ENCODE data around the gene VEGFC. TPM values are rescaled to one million over a fixed set of nuclear protein-coding genes. Genes with fewer than 3 reads are reported as not detected.

The VEGFC gene
- total RNA-seq, 1 experiment from 2014 or later = 11.1 TPM

- no peak for TF ChIP-seq CTCF (IDR thresholded peaks at IDR 0.05; ENCODE audit: unreplicated experiment)
- ChIA-PET POLR2A (no interaction called here), CTCF (no interaction called here)
- Mint-ChIP-seq H3K27me3 (ENCODE audit: insufficient read depth, unreplicated experiment) (no peaks in the 10 kb centered on the region), H3K9me3 (ENCODE audit: unreplicated experiment) (no peaks in the 10 kb centered on the region), H3K27ac (ENCODE audit: low read depth, unreplicated experiment) (no peak overlapping the region), H3K4me3 (ENCODE audit: unreplicated experiment) (no peak overlapping the region), H3K36me3 (ENCODE audit: insufficient read depth, unreplicated experiment) (no peaks in the 10 kb centered on the region), H3K4me1 (ENCODE audit: insufficient read depth, unreplicated experiment) (peaks cover 23% of the 10 kb centered on the region)
- intact Hi-C loops (cut with micrococcal nuclease) = no loop called here
- BruUV-seq (replicated peaks) = no TSS peak
- no peak for DNase-seq (ENCODE audit: unreplicated experiment)
These were observed 37.7 kb downstream of the VEGFC start for GRCh38 chr4:176755001-176755400.

GRCh38 chr4:176753049-176753448 lies 39.7 kb downstream of the VEGFC start:
- POLR2A ChIA-PET = interaction anchor here (0.7 to 1.3 kb wide), 3 partner anchors 9 to 29 kb away, joined by 3 to 5 read pairs (median 3); no protein-coding TSS in a partner anchor
- H3K36me3 Mint-ChIP-seq (ENCODE audit: insufficient read depth, unreplicated experiment) = no peaks in the 10 kb centered on the region
- intact Hi-C loops (cut with micrococcal nuclease) = no loop called here
- peak; percentile 22 for DNase-seq (ENCODE audit: unreplicated experiment)
- peak overlapping the region; percentile 8 for H3K27ac Mint-ChIP-seq (ENCODE audit: low read depth, unreplicated experiment)
- H3K4me1 Mint-ChIP-seq (ENCODE audit: insufficient read depth, unreplicated experiment) = peaks cover 23% of the 10 kb centered on the region
- H3K27me3 Mint-ChIP-seq (ENCODE audit: insufficient read depth, unreplicated experiment) = no peaks in the 10 kb centered on the region
- H3K9me3 Mint-ChIP-seq (ENCODE audit: unreplicated experiment) = no peaks in the 10 kb centered on the region
- TF ChIP-seq CTCF (IDR thresholded peaks at IDR 0.05; ENCODE audit: unreplicated experiment) = no peak
- H3K4me3 Mint-ChIP-seq (ENCODE audit: unreplicated experiment) = peak overlapping the region; percentile 47
- CTCF ChIA-PET = interaction anchor here (0.9 kb wide), 1 partner anchor 18 kb away, joined by 3 read pairs; no protein-coding TSS in a partner anchor
- BruUV-seq (replicated peaks) = no TSS peak

DNA sequence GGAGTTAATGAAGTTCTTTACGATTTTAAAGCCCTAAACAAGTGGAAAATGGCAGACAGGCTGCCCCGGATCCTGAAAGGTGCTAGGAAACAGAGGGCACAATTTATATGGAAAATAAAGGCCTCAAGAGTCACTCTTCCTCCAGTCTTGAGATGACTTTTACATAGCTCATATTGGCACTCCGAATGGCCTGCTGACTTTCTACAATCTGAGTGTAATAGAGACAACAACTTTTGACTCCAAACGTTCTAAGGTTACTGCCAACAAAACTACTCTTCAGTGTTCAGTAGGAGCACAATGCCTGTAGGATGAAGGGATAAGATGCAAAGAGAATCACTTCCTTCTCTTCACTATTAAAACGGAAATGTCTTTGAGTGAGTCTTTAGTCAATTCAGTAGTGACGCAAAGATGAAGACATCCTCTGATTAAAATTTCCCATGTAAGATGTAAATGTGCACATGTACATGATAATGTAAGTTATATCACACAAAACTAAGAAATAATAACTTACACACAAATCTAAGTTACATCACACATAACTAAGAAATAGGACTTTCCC lies 40.5 kb downstream of the VEGFC start:
- H3K27ac Mint-ChIP-seq (ENCODE audit: low read depth, unreplicated experiment) = peak overlapping the region; percentile 33

GRCh38 chr4:176751061-176751460 lies 41.7 kb downstream of the VEGFC start:
- no TSS peak for BruUV-seq (replicated peaks)
- no peaks in the 10 kb centered on the region for H3K36me3 Mint-ChIP-seq (ENCODE audit: insufficient read depth, unreplicated experiment)
- H3K27me3 Mint-ChIP-seq (ENCODE audit: insufficient read depth, unreplicated experiment) = no peaks in the 10 kb centered on the region
- H3K27ac Mint-ChIP-seq (ENCODE audit: low read depth, unreplicated experiment) = peak overlapping the region; percentile 70
- no peaks in the 10 kb centered on the region for H3K9me3 Mint-ChIP-seq (ENCODE audit: unreplicated experiment)
- ChIA-PET POLR2A (interaction anchor here (0.6 to 1.1 kb wide), 3 partner anchors 17 to 342 kb away, joined by 3 to 4 read pairs (median 3); no protein-coding TSS in a partner anchor), CTCF (interaction anchor here (0.6 to 1.3 kb wide), 2 partner anchors 255 to 296 kb away, joined by 3 to 4 read pairs; no protein-coding TSS in a partner anchor)
- H3K4me1 Mint-ChIP-seq (ENCODE audit: insufficient read depth, unreplicated experiment) = peaks cover 23% of the 10 kb centered on the region
- intact Hi-C loops (cut with micrococcal nuclease) = no loop called here
- no peak overlapping the region for H3K4me3 Mint-ChIP-seq (ENCODE audit: unreplicated experiment)
- TF ChIP-seq CTCF (IDR thresholded peaks at IDR 0.05; ENCODE audit: unreplicated experiment) = no peak
- DNase-seq (ENCODE audit: unreplicated experiment) = no peak

More for the DNA sequence above, 40.5 kb downstream of the VEGFC start:
- Mint-ChIP-seq H3K4me1 (ENCODE audit: insufficient read depth, unreplicated experiment) (peaks cover 23% of the 10 kb centered on the region), H3K9me3 (ENCODE audit: unreplicated experiment) (no peaks in the 10 kb centered on the region), H3K4me3 (ENCODE audit: unreplicated experiment) (no peak overlapping the region), H3K27me3 (ENCODE audit: insufficient read depth, unreplicated experiment) (no peaks in the 10 kb centered on the region), H3K36me3 (ENCODE audit: insufficient read depth, unreplicated experiment) (no peaks in the 10 kb centered on the region)
- no peak for DNase-seq (ENCODE audit: unreplicated experiment)
- no peak for TF ChIP-seq CTCF (IDR thresholded peaks at IDR 0.05; ENCODE audit: unreplicated experiment)
- intact Hi-C loops (cut with micrococcal nuclease) = no loop called here
- ChIA-PET CTCF (interaction anchor here (0.6 to 1.3 kb wide), 5 partner anchors 19 to 295 kb away, joined by 3 to 4 read pairs (median 4); no protein-coding TSS in a partner anchor), POLR2A (interaction anchor here (0.7 to 1.1 kb wide), 3 partner anchors 18 to 30 kb away, joined by 3 read pairs; no protein-coding TSS in a partner anchor)
- BruUV-seq (replicated peaks) = no TSS peak
